G401.6 (cell line): ENCODE results near the gene KCNE4.

ENCODE experiments used
- FAIRE-seq: peaks from 2 replicates; lab custom pipeline; 2012; peaks lifted over from hg19 to GRCh38; lab: Jason Lieb, UNC

The KCNE4 gene

GRCh38 chr2:223087466-223087865 is 35.5 kb downstream of the KCNE4 start:
- no peak for FAIRE-seq

DNA sequence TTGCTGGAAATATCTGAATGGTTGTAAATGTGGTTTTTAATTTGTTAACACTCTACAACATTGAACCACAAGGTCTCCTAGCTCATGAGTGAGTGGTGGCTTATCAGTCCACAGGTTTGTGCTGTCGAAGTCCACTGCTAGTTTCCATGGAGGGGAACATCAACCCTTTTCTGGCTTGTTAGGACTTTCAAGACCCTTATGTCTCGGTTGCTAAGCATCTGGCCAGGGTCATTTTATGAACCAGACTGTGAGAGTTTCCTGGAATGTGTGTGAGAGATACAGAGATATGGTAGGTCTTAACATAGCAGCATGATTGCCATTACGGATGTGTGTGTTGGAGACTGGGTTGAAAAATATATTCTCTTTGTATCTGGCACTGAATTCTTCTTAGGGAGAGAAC is 36.9 kb downstream of the KCNE4 start:
- FAIRE-seq = no peak

DNA sequence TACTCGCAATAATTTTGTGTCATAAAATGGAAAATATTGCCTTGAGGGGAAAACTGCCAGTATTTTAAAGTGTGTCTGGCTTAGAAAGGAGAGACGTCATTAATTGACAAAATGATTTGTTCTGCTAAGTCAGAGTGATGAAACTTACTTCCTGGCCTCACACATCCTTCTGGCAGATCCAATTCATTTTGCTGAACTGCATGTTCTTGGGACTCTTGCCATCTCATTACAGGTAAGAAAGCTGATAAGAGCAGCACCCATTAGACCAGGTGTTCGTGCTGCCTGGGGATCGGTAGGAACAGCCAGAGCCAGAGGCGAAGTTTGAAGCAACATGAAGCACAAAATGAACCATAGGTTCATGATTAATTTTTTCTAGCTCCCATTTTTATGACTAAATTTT is 38.0 kb downstream of the KCNE4 start:
- FAIRE-seq = no peak

- FAIRE-seq = no peak
Measured at GRCh38 chr2:223090540-223091235, 38.7 kb downstream of the KCNE4 start.

DNA sequence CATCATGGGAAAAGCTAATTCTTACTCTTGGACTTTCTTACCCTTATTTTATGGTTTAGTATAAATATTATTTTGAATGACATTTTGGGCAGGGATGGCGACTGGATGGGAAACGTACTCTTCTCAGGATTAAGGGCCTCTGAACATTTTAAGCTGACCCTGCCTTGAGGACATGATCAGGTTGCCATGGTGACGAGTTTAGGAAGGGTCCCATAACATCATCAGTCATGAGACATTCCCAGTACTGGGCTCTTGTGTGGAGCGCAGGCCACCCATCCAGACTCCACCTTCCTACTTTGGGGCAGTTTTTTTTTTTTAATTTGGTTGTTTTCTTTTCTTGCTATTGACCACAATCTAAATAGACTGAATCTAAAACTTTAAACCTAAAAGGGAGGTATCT is 40.7 kb downstream of the KCNE4 start:
- FAIRE-seq = no peak

DNA sequence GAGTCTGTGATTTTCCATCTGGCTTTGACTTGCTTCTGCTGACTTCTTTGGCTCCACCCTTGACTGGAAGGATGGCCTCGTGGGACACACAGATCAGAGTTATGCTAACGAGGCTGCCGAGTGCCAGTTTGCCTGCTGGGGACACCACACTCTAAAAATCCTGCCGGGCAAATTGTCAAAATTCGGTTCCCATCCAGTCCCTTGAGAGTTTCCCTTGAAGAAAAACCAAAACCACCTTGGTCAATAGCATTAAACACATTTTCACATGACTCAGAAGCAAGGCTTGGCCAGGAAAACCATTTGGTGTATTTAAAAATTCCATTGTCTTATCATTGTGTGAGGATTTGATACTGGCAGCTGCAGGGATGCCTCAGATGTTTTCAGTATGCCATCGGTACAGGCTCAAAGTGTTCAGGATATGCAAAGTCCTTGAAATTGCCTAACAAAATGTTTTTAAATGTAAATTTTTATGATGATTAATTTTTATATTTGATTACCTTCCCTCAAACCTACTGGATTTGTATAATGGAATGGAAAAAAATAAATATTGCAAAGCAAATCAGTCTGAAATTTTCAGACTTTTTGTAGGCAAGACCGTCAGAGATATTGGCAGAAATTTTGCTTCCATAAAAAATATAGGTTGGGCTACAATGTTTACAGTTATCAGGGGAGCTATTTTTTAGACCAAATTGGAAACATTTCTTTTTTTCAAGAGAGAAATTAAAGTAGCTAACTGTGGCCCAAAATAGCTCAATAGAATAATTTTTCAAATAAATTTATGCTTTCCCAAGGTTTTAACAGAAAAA is 41.6 kb downstream of the KCNE4 start:
- no peak for FAIRE-seq

GRCh38 chr2:223095207-223095606 is 43.2 kb downstream of the KCNE4 start:
- no peak for FAIRE-seq

GRCh38 chr2:223096235-223096970 is 44.4 kb downstream of the KCNE4 start:
- no peak for FAIRE-seq

DNA sequence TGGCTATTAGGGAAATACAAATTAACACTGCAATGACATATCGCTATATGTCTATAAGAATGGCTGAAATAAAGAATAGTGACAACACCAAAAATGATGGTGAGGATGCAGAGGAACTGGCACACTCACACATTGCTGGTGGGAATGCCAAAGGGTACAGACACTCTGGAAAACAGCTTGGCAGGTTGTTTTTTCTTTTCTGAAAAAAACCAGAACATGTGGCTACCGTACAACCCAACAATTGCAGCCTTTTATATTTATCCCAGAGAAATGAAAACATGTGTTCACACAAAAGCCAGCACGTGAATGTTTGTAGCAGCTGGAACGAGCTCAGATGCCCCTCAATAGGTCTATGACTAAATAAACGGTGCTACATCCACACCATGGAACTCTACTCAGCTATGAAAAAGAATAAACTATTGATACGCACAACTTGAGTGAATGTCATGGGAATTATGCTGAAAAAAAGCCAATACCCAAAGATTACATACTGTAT is 45.9 kb downstream of the KCNE4 start:
- no peak for FAIRE-seq

GRCh38 chr2:223099561-223099960 is 47.6 kb downstream of the KCNE4 start:
- no peak for FAIRE-seq

DNA sequence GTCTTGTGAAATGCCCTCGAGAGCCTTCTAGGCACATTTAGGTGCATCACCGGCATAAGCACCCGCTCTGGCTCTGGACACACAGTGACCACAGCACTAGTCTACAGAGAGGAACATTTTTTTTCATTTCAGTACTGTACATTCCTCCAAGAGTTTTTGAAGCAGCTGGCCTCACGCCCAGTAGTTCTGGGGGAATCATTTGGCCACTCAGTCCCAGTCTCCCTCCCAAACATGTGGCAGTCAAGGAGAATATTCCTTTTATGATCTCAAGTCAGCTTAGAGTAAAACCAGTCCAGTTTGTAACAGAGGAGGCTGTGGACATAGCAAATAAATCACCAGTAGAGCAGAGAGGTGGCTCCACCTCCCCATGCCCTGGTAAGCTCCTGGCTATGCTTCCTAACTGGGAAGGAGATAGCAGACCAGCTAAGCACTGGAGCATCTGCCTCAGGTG is 48.1 kb downstream of the KCNE4 start:
- FAIRE-seq = no peak

GRCh38 chr2:223101340-223102039 is 49.5 kb downstream of the KCNE4 start:
- no peak for FAIRE-seq

DNA sequence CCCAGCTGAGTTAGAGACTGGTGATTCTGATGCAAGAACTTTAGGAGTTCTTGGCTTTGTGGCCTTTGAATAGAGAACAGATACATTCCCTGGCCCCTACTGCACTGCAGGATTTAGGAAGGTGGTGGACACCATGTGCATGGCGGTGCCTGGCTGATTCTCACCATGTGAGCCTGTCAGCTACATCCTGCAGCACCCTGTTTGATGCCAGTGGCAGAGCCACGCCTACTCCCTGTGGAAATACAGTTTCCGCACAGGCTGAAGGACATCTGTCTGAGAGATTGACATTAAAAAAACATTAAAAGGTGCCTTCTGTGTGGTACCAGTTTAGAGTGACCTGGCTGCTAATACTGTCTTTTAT is 50.0 kb downstream of the KCNE4 start:
- no peak for FAIRE-seq

GRCh38 chr2:223102450-223102849 is 50.5 kb downstream of the KCNE4 start:
- FAIRE-seq = no peak

DNA sequence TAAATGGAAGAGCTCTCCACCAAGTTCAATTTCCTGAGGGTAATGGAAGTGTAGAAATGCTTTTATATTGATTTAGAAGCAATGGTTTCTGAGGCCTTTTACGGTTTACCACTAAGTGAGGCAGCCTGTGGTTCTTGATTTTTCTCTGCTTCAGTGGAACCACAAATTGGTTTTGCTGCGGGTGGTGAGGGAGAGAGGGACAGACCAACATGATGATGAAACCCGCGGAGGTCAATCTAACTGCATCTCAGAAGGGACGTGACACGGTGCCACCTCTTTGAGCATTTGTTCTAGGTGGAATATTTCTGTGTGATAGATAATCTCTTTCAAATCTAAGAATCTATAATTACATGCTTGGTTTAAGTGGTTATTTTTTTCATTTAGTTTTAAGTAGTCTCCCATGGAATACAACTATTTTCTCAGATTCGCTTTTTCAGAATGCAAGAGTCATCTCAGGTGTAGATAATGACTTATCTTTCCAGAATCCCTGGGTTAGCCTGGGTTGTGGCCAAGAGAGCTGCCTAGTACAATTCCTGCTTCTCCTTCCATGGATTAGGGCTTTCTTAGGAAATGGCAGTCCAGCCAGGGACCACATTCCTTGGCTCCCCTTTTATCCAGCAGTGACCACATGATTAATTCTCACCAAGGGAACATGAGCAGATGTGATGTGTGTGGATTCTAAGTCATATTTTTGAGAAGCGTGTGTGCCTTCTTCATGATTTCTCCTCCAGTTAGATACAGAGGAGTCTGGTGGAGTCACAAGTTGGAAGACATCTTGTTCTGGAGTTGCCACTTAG is 52.5 kb downstream of the KCNE4 start:
- no peak for FAIRE-seq
